Measurements from ENCODE around the gene PSMC5. TPM values are rescaled to one million over a fixed set of nuclear protein-coding genes. Genes with fewer than 3 reads are reported as not detected.
"Not testable (repeated sequence)": the region's sequence is repeated elsewhere in the genome, so short reads cannot be mapped to it uniquely, and the experiment has no call there.

Gene PSMC5
- total and polyA plus RNA-seq, 4 donors: 51.0 to 87.4 (median 72.2) TPM

DNA sequence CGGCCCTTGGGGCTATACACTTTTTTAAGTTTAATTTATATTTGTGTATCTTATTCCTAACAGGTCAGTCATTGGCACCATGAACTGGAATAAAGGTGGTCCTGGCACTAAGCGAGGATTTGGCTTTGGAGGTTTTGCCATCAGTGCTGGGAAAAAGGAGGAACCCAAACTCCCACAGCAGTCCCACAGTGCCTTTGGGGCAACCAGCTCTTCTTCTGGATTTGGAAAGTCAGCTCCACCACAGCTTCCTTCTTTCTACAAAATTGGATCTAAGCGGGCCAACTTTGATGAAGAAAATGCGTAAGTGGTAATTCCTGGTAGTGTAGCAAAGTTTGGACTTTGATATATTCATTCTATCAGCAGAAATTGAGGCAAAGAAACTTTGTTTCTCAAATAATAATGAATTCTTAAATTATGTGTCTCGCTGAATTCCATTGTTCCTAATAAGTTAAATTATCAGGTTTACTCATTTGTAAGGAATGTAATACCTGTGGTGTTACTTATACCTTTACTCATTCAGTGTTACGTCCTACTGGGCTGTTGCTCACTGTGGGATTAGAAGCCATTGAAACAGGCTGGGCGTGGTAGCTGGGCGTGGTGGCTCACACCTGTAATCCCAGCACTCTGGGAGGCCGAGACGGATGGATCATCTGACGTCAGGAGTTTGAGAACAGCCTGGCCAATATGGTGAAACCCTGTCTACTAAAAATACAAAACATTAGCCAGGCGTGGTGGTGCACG, 40.1 kb upstream of the PSMC5 start:
- Histone ChIP-seq H3K4me3 (ENCODE audit: low read depth in 1 of 3, low read length in 3 of 3) (no peak overlapping the region), H3K27ac (ENCODE audit: low read depth in 1 of 2, low read length in 2 of 2) (no peak overlapping the region), H3K36me3 (ENCODE audit: control insufficient read depth in 4 of 4, insufficient read depth in 3 of 4, low read depth in 1 of 4, low read length in 3 of 4) (peaks cover 8 to 45% (median 26%) of the 10 kb centered on the region in 4 donors), H3K9me3 (ENCODE audit: control insufficient read depth in 4 of 4, low read length in 3 of 4) (no peaks in the 10 kb centered on the region), H3K4me1 (ENCODE audit: control insufficient read depth in 4 of 4, insufficient read depth in 4 of 4, low read length in 3 of 4) (peaks cover 0 to 5% (median 0%) of the 10 kb centered on the region in 4 donors), H3K9ac (ENCODE audit: low read depth in 1 of 2, low read length in 2 of 2) (no peak overlapping the region), H3K27me3 (ENCODE audit: control insufficient read depth in 4 of 4, insufficient read depth in 4 of 4, low read length in 3 of 4) (no peaks in the 10 kb centered on the region)
- TF ChIP-seq HNF4G (IDR thresholded peaks at IDR 0.05): no peak
- TF ChIP-seq, protein P1, sequence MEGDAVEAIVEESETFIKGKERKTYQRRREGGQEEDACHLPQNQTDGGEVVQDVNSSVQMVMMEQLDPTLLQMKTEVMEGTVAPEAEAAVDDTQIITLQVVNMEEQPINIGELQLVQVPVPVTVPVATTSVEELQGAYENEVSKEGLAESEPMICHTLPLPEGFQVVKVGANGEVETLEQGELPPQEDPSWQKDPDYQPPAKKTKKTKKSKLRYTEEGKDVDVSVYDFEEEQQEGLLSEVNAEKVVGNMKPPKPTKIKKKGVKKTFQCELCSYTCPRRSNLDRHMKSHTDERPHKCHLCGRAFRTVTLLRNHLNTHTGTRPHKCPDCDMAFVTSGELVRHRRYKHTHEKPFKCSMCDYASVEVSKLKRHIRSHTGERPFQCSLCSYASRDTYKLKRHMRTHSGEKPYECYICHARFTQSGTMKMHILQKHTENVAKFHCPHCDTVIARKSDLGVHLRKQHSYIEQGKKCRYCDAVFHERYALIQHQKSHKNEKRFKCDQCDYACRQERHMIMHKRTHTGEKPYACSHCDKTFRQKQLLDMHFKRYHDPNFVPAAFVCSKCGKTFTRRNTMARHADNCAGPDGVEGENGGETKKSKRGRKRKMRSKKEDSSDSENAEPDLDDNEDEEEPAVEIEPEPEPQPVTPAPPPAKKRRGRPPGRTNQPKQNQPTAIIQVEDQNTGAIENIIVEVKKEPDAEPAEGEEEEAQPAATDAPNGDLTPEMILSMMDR (IDR thresholded peaks at IDR 0.05; ENCODE audit: low read depth, low read length, missing input control): no peak
- no peak for DNase-seq (ENCODE audit: low spot score)
- 95% methylated on average over 13 of the region's 13 CpGs for WGBS

DNA sequence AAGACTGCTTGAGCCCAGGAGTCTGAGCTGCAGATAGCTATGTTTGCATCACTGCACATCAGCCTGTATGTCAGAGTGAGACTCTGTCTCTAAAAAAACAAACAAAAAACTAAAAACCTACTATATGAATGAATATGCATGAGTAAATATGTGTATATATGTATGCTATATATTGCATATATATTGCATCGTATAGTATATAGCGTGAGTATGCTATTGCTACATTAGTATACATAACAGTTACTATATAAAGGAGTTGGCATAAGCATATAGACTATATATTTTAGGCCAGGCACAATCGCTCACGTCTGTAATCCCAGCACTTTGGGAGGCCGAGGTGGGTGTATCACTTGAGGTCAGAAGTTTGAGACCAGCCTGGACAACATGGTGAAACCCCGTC, 37.2 kb upstream of the PSMC5 start:
- H3K27ac ChIP-seq (ENCODE audit: low read depth in 1 of 2, low read length in 2 of 2): no peak overlapping the region
- peaks cover 11 to 63% (median 49%) of the 10 kb centered on the region in 4 donors for H3K36me3 ChIP-seq (ENCODE audit: control insufficient read depth in 4 of 4, insufficient read depth in 3 of 4, low read depth in 1 of 4, low read length in 3 of 4)
- no peak for TF ChIP-seq GABPA (IDR thresholded peaks at IDR 0.05 in 1 of 2, conservative IDR thresholded peaks at IDR 0.05 in 1 of 2)
- TF ChIP-seq, protein P2, sequence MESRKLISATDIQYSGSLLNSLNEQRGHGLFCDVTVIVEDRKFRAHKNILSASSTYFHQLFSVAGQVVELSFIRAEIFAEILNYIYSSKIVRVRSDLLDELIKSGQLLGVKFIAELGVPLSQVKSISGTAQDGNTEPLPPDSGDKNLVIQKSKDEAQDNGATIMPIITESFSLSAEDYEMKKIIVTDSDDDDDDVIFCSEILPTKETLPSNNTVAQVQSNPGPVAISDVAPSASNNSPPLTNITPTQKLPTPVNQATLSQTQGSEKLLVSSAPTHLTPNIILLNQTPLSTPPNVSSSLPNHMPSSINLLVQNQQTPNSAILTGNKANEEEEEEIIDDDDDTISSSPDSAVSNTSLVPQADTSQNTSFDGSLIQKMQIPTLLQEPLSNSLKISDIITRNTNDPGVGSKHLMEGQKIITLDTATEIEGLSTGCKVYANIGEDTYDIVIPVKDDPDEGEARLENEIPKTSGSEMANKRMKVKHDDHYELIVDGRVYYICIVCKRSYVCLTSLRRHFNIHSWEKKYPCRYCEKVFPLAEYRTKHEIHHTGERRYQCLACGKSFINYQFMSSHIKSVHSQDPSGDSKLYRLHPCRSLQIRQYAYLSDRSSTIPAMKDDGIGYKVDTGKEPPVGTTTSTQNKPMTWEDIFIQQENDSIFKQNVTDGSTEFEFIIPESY (IDR thresholded peaks at IDR 0.05): no peak
- TF ChIP-seq, protein P3, sequence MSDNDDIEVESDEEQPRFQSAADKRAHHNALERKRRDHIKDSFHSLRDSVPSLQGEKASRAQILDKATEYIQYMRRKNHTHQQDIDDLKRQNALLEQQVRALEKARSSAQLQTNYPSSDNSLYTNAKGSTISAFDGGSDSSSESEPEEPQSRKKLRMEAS (IDR thresholded peaks at IDR 0.05): no peak
- no peak for TF ChIP-seq RAD21 (IDR thresholded peaks at IDR 0.05)
- TF ChIP-seq SP1 (IDR thresholded peaks at IDR 0.05): no peak
- H3K4me3 ChIP-seq (ENCODE audit: low read depth in 1 of 3, low read length in 3 of 3): no peak overlapping the region
- H3K9me3 ChIP-seq (ENCODE audit: control insufficient read depth in 4 of 4, low read length in 3 of 4): no peaks in the 10 kb centered on the region
- no peaks in the 10 kb centered on the region for H3K4me1 ChIP-seq (ENCODE audit: control insufficient read depth in 4 of 4, insufficient read depth in 4 of 4, low read length in 3 of 4)
- WGBS: 92% methylated on average over 6 of the region's 6 CpGs
- no peak for DNase-seq (ENCODE audit: low spot score)
- no peaks in the 10 kb centered on the region for H3K27me3 ChIP-seq (ENCODE audit: control insufficient read depth in 4 of 4, insufficient read depth in 4 of 4, low read length in 3 of 4)
- no peak overlapping the region for H3K9ac ChIP-seq (ENCODE audit: low read depth in 1 of 2, low read length in 2 of 2)

DNA sequence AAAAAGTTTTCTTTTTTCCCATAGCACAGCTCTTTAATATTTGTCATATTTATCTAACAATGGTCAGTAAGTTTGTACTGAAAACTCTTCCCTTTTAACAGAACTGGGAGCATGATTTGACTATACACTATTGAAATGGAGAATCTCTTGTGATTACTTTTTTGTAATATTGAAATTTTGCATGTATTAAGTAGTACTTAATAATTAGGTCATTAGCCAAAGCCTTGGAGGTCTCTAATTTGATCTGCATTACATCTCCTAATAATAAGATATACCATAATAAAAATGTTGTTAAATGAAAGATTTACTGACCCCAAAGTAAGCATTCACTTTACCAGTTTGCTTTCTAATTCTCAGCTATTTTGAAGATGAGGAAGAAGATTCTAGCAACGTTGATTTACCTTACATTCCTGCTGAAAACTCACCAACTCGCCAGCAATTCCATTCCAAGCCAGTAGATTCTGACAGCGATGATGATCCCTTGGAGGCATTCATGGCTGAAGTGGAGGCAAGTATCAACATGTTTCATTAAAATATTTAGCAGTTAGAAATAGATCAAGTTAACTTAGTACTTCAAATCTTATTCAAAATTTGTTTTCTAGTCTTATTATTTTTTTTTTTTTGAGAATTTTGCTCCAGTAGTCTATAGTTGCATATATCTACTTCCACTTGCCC, 35.0 kb upstream of the PSMC5 start:
- 89% methylated on average over 3 of the region's 3 CpGs for WGBS
- H3K9ac ChIP-seq (ENCODE audit: low read depth in 1 of 2, low read length in 2 of 2): no peak overlapping the region
- no peaks in the 10 kb centered on the region for H3K4me1 ChIP-seq (ENCODE audit: control insufficient read depth in 4 of 4, insufficient read depth in 4 of 4, low read length in 3 of 4)
- H3K4me3 ChIP-seq (ENCODE audit: low read depth in 1 of 3, low read length in 3 of 3): no peak overlapping the region
- H3K27ac ChIP-seq (ENCODE audit: low read depth in 1 of 2, low read length in 2 of 2): no peak overlapping the region
- no peaks in the 10 kb centered on the region for H3K9me3 ChIP-seq (ENCODE audit: control insufficient read depth in 4 of 4, low read length in 3 of 4)
- H3K27me3 ChIP-seq (ENCODE audit: control insufficient read depth in 4 of 4, insufficient read depth in 4 of 4, low read length in 3 of 4): no peaks in the 10 kb centered on the region
- peaks cover 9 to 70% (median 58%) of the 10 kb centered on the region in 4 donors for H3K36me3 ChIP-seq (ENCODE audit: control insufficient read depth in 4 of 4, insufficient read depth in 3 of 4, low read depth in 1 of 4, low read length in 3 of 4)
- TF ChIP-seq FOXA2 (IDR thresholded peaks at IDR 0.05) (no peak), JUND (IDR thresholded peaks at IDR 0.05) (no peak), HNF4G (IDR thresholded peaks at IDR 0.05) (no peak)
- TF ChIP-seq, protein P1 (IDR thresholded peaks at IDR 0.05; ENCODE audit: low read depth, low read length, missing input control): no peak
- TF ChIP-seq, protein P4, sequence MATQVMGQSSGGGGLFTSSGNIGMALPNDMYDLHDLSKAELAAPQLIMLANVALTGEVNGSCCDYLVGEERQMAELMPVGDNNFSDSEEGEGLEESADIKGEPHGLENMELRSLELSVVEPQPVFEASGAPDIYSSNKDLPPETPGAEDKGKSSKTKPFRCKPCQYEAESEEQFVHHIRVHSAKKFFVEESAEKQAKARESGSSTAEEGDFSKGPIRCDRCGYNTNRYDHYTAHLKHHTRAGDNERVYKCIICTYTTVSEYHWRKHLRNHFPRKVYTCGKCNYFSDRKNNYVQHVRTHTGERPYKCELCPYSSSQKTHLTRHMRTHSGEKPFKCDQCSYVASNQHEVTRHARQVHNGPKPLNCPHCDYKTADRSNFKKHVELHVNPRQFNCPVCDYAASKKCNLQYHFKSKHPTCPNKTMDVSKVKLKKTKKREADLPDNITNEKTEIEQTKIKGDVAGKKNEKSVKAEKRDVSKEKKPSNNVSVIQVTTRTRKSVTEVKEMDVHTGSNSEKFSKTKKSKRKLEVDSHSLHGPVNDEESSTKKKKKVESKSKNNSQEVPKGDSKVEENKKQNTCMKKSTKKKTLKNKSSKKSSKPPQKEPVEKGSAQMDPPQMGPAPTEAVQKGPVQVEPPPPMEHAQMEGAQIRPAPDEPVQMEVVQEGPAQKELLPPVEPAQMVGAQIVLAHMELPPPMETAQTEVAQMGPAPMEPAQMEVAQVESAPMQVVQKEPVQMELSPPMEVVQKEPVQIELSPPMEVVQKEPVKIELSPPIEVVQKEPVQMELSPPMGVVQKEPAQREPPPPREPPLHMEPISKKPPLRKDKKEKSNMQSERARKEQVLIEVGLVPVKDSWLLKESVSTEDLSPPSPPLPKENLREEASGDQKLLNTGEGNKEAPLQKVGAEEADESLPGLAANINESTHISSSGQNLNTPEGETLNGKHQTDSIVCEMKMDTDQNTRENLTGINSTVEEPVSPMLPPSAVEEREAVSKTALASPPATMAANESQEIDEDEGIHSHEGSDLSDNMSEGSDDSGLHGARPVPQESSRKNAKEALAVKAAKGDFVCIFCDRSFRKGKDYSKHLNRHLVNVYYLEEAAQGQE (IDR thresholded peaks at IDR 0.05): no peak
- no peak for DNase-seq (ENCODE audit: low spot score)

DNA sequence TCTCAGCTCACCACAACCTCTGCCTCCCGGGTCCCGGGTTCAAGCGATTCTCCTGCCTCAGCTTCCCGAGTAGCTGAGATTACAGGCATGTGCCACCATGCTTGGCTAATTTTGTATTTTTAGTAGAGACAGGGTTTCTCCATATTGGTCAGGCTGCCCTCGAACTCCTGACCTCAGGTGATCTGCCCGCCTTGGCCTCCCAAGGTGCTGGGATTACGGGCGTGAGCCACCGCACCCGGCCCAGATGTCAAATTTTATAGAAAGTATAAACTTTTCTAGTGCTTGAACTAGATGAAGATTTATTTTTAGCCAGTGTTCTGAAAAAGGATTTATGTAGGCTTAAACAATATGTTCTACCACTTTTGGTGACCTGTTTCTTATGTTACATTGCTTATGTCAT, 30.9 kb upstream of the PSMC5 start:
- not testable (repeated sequence) for H3K9ac ChIP-seq (ENCODE audit: low read depth in 1 of 2, low read length in 2 of 2); H3K27ac ChIP-seq (ENCODE audit: low read depth in 1 of 2, low read length in 2 of 2); H3K9me3 ChIP-seq (ENCODE audit: control insufficient read depth in 4 of 4, low read length in 3 of 4); H3K27me3 ChIP-seq (ENCODE audit: control insufficient read depth in 4 of 4, insufficient read depth in 4 of 4, low read length in 3 of 4); H3K4me1 ChIP-seq (ENCODE audit: control insufficient read depth in 4 of 4, insufficient read depth in 4 of 4, low read length in 3 of 4); H3K4me3 ChIP-seq (ENCODE audit: low read depth in 1 of 3, low read length in 3 of 3); DNase-seq (ENCODE audit: low spot score)
- peaks cover 5 to 90% (median 65%) of the 10 kb centered on the region in 4 donors for H3K36me3 ChIP-seq (ENCODE audit: control insufficient read depth in 4 of 4, insufficient read depth in 3 of 4, low read depth in 1 of 4, low read length in 3 of 4)
- 97% methylated on average over 10 of the region's 10 CpGs for WGBS
